ENCODE data around the gene CTNNA2. TPM values are rescaled to one million over a fixed set of nuclear protein-coding genes. Genes with fewer than 3 reads are reported as not detected.

Gene CTNNA2
- polyA plus RNA-seq, 1 experiment: not detected

- H3K27me3 ChIP-seq (ENCODE audit: control insufficient read depth, insufficient read depth, low read length): no peaks in the 10 kb centered on the region
- H3K27ac ChIP-seq (ENCODE audit: low read depth, low read length): no peak overlapping the region
- no peaks in the 10 kb centered on the region for H3K9me3 ChIP-seq (ENCODE audit: control insufficient read depth, insufficient read depth, low read length)
- DNase-seq (ENCODE audit: low read depth, low spot score): no peak
- no peak overlapping the region for H3K4me3 ChIP-seq (ENCODE audit: low read depth, low read length)
- TF ChIP-seq, protein P1, sequence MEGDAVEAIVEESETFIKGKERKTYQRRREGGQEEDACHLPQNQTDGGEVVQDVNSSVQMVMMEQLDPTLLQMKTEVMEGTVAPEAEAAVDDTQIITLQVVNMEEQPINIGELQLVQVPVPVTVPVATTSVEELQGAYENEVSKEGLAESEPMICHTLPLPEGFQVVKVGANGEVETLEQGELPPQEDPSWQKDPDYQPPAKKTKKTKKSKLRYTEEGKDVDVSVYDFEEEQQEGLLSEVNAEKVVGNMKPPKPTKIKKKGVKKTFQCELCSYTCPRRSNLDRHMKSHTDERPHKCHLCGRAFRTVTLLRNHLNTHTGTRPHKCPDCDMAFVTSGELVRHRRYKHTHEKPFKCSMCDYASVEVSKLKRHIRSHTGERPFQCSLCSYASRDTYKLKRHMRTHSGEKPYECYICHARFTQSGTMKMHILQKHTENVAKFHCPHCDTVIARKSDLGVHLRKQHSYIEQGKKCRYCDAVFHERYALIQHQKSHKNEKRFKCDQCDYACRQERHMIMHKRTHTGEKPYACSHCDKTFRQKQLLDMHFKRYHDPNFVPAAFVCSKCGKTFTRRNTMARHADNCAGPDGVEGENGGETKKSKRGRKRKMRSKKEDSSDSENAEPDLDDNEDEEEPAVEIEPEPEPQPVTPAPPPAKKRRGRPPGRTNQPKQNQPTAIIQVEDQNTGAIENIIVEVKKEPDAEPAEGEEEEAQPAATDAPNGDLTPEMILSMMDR (IDR thresholded peaks at IDR 0.05; ENCODE audit: low read depth, low read length): no peak
- CTCF ChIA-PET: no interaction called here
- POLR2A ChIA-PET: no interaction called here
Observed at GRCh38 chr2:79530443-79530842, 17.6 kb downstream of the CTNNA2 start.

GRCh38 chr2:79547568-79547967, 34.7 kb downstream of the CTNNA2 start:
- Histone ChIP-seq H3K4me3 (ENCODE audit: low read depth, low read length) (no peak overlapping the region), H3K9me3 (ENCODE audit: control insufficient read depth, insufficient read depth, low read length) (peaks cover 18% of the 10 kb centered on the region), H3K27ac (ENCODE audit: low read depth, low read length) (no peak overlapping the region), H3K27me3 (ENCODE audit: control insufficient read depth, insufficient read depth, low read length) (no peaks in the 10 kb centered on the region)
- CTCF ChIA-PET: no interaction called here
- no peak for DNase-seq (ENCODE audit: low read depth, low spot score)
- TF ChIP-seq, protein P1 (IDR thresholded peaks at IDR 0.05; ENCODE audit: low read depth, low read length): no peak
- POLR2A ChIA-PET: no interaction called here

DNA sequence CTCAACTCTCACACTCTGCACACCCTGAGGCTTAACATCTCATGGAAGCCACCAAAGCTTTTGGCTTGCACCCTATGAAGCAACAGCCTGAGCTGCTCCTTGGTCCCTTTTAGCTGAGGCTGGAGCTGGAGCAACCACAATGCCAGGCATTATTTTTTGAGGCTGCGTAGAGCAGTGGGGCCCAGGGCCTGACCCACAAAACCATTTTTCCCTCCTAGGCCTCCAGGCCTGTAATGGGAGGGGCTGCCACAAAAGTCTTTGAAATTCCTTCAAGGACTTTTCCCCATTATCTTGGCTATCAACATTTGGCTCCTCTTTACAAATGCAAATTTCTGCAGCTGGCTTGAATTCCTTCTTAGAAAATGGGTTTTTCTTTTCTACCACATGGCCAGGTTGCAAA, 39.8 kb downstream of the CTNNA2 start:
- DNase-seq (ENCODE audit: low read depth, low spot score): no peak
- TF ChIP-seq, protein P1 (IDR thresholded peaks at IDR 0.05; ENCODE audit: low read depth, low read length): no peak
- H3K27ac ChIP-seq (ENCODE audit: low read depth, low read length): no peak overlapping the region
- H3K4me3 ChIP-seq (ENCODE audit: low read depth, low read length): no peak overlapping the region
- peaks cover 18% of the 10 kb centered on the region for H3K9me3 ChIP-seq (ENCODE audit: control insufficient read depth, insufficient read depth, low read length)
- CTCF ChIA-PET: no interaction called here
- no peaks in the 10 kb centered on the region for H3K27me3 ChIP-seq (ENCODE audit: control insufficient read depth, insufficient read depth, low read length)
- POLR2A ChIA-PET: no interaction called here

DNA sequence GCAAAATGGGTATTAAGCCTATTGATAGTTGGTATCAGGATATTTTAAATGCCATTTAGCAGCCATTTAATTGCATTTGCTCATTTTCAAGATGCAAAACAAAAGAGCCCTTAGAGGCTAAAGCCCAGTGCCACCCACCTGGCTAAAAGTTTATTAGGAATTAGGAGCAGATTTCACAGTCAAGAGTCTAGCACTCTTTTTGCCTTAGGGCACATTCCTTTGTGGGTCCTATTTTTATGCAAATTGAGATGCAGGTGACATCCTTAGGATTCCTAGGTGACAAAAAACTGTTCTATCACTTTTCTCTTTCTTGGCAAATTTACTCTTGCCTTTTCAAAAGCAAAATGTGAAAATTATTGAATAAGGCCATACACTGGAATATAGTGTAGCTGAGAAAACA, 42.0 kb downstream of the CTNNA2 start:
- TF ChIP-seq, protein P1 (IDR thresholded peaks at IDR 0.05; ENCODE audit: low read depth, low read length): no peak
- Histone ChIP-seq H3K27me3 (ENCODE audit: control insufficient read depth, insufficient read depth, low read length) (no peaks in the 10 kb centered on the region), H3K9me3 (ENCODE audit: control insufficient read depth, insufficient read depth, low read length) (peaks cover 14% of the 10 kb centered on the region), H3K4me3 (ENCODE audit: low read depth, low read length) (no peak overlapping the region), H3K27ac (ENCODE audit: low read depth, low read length) (no peak overlapping the region)
- DNase-seq (ENCODE audit: low read depth, low spot score): no peak
- CTCF ChIA-PET: no interaction called here
- POLR2A ChIA-PET: no interaction called here

DNA sequence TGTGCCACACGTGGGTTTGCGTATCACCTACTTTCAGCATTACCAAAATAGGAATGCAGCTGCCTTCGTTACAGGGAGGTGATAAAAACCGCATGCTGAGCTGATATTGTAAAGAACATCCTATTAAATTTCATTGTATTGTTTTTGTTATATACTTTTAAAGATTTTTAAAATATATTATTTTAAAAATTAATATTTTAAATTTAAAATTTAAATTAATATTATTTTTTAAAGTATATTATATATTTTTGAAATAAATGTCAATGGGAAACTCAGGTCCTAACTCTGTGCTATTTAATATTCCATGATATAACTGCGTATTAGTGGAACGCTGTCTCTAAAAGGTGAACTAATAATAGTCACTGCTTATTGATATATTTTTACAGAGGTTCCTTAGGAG, 51.2 kb downstream of the CTNNA2 start:
- no peaks in the 10 kb centered on the region for H3K27me3 ChIP-seq (ENCODE audit: control insufficient read depth, insufficient read depth, low read length)
- no peak for DNase-seq (ENCODE audit: low read depth, low spot score)
- CTCF ChIA-PET: no interaction called here
- TF ChIP-seq, protein P1 (IDR thresholded peaks at IDR 0.05; ENCODE audit: low read depth, low read length): no peak
- H3K4me3 ChIP-seq (ENCODE audit: low read depth, low read length): no peak overlapping the region
- peaks cover 5% of the 10 kb centered on the region; the same call in 1 of the 2 replicates for H3K9me3 ChIP-seq (ENCODE audit: control insufficient read depth, insufficient read depth, low read length)
- POLR2A ChIA-PET: no interaction called here
- no peak overlapping the region for H3K27ac ChIP-seq (ENCODE audit: low read depth, low read length)
